ENCODE results near the gene URAD.

Gene URAD

GRCh38 chr13:27997904-27998522 lies 9.5 kb upstream of the URAD start:
- DNase-seq: peak; percentile 23

GRCh38 chr13:27991881-27992280 lies 3.4 kb upstream of the URAD start:
- DNase-seq: no peak

- no peak for DNase-seq
Measured at GRCh38 chr13:27985600-27985999, 2.9 kb downstream of the URAD start.

- DNase-seq: no peak
Measured at GRCh38 chr13:27982361-27982760, 6.1 kb downstream of the URAD start.

GRCh38 chr13:27981006-27981708 lies 7.3 kb downstream of the URAD start:
- DNase-seq: no peak

- DNase-seq: no peak
Measured at GRCh38 chr13:27980280-27980998, 8.1 kb downstream of the URAD start.

GRCh38 chr13:27979765-27980279 lies 8.7 kb downstream of the URAD start:
- DNase-seq: no peak

- no peak for DNase-seq
Measured at GRCh38 chr13:27979001-27979643, 9.4 kb downstream of the URAD start.

GRCh38 chr13:27978301-27978968 lies 10.1 kb downstream of the URAD start:
- no peak for DNase-seq

- no peak for DNase-seq
Measured at GRCh38 chr13:27977476-27978300, 10.8 kb downstream of the URAD start.

GRCh38 chr13:27976362-27977091 lies 12.0 kb downstream of the URAD start:
- no peak for DNase-seq

- no peak for DNase-seq
Measured at GRCh38 chr13:27975564-27976361, 12.7 kb downstream of the URAD start.

- no peak for DNase-seq
Measured at GRCh38 chr13:27973961-27974662, 14.4 kb downstream of the URAD start.

GRCh38 chr13:27973291-27973690 lies 15.2 kb downstream of the URAD start:
- DNase-seq: no peak

- no peak for DNase-seq
Measured at GRCh38 chr13:27972478-27972820, 16.0 kb downstream of the URAD start.

GRCh38 chr13:27971776-27972477 lies 16.6 kb downstream of the URAD start:
- DNase-seq: no peak

GRCh38 chr13:27971236-27971645 lies 17.3 kb downstream of the URAD start:
- DNase-seq: no peak

- DNase-seq: no peak
Measured at GRCh38 chr13:27970382-27971235, 17.9 kb downstream of the URAD start.
